Measurements from ENCODE around the gene PPP6R1.

Gene PPP6R1

DNA sequence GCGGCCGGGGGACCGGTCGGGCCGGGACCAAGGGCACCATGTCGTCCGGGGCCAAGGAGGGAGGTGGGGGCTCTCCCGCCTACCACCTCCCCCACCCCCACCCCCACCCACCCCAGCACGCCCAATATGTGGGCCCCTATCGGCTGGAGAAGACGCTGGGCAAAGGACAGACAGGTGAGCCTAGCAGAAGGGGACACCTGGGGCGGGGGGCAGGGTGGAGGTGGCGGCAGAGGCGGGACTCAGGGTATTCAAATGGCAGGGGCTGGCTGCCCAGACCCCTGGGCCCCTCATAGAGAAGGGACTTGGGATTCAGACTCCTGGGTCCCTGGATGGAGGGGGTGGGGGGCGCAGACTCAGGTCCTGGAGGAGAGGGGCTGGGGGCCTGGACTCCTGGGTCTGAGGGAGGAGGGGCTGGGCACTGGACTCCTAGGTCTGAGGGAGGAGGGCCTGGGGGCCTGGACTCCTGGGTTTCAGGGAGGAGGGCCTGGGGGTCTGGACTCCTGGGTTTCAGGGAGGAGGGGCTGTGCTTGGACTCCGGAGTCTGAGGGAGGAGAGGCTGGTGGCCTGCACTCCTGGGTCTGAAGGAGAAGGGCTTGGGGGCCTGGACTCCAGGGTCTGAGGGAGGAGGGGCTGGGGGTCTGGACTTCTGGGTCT, 25.7 kb upstream of the PPP6R1 start:
- TF ChIP-seq TAF1 (IDR thresholded peaks at IDR 0.05; ENCODE audit: low read depth) (no peak), RAD21 (IDR thresholded peaks at IDR 0.05; ENCODE audit: low read depth) (no peak), NFIC (IDR thresholded peaks at IDR 0.05) (no peak), TEAD4 (IDR thresholded peaks at IDR 0.05) (no peak), CEBPB (IDR thresholded peaks at IDR 0.05) (no peak), MAX (IDR thresholded peaks at IDR 0.05) (no peak), YY1 (IDR thresholded peaks at IDR 0.05; ENCODE audit: low read depth) (no peak), ZBTB7A (IDR thresholded peaks at IDR 0.05; ENCODE audit: low read depth) (no peak; the same call in 1 of the 2 replicates), CREB1 (IDR thresholded peaks at IDR 0.05; ENCODE audit: low read depth) (no peak), FOXM1 (IDR thresholded peaks at IDR 0.05; ENCODE audit: borderline replicate concordance, low read depth) (no peak), TCF12 (IDR thresholded peaks at IDR 0.05; ENCODE audit: low read depth) (no peak)
- TF ChIP-seq, protein P1, sequence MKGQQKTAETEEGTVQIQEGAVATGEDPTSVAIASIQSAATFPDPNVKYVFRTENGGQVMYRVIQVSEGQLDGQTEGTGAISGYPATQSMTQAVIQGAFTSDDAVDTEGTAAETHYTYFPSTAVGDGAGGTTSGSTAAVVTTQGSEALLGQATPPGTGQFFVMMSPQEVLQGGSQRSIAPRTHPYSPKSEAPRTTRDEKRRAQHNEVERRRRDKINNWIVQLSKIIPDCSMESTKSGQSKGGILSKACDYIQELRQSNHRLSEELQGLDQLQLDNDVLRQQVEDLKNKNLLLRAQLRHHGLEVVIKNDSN (IDR thresholded peaks at IDR 0.05), result no peak
- TF ChIP-seq, protein P2, sequence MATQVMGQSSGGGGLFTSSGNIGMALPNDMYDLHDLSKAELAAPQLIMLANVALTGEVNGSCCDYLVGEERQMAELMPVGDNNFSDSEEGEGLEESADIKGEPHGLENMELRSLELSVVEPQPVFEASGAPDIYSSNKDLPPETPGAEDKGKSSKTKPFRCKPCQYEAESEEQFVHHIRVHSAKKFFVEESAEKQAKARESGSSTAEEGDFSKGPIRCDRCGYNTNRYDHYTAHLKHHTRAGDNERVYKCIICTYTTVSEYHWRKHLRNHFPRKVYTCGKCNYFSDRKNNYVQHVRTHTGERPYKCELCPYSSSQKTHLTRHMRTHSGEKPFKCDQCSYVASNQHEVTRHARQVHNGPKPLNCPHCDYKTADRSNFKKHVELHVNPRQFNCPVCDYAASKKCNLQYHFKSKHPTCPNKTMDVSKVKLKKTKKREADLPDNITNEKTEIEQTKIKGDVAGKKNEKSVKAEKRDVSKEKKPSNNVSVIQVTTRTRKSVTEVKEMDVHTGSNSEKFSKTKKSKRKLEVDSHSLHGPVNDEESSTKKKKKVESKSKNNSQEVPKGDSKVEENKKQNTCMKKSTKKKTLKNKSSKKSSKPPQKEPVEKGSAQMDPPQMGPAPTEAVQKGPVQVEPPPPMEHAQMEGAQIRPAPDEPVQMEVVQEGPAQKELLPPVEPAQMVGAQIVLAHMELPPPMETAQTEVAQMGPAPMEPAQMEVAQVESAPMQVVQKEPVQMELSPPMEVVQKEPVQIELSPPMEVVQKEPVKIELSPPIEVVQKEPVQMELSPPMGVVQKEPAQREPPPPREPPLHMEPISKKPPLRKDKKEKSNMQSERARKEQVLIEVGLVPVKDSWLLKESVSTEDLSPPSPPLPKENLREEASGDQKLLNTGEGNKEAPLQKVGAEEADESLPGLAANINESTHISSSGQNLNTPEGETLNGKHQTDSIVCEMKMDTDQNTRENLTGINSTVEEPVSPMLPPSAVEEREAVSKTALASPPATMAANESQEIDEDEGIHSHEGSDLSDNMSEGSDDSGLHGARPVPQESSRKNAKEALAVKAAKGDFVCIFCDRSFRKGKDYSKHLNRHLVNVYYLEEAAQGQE (IDR thresholded peaks at IDR 0.05; ENCODE audit: low read depth), result no peak

DNA sequence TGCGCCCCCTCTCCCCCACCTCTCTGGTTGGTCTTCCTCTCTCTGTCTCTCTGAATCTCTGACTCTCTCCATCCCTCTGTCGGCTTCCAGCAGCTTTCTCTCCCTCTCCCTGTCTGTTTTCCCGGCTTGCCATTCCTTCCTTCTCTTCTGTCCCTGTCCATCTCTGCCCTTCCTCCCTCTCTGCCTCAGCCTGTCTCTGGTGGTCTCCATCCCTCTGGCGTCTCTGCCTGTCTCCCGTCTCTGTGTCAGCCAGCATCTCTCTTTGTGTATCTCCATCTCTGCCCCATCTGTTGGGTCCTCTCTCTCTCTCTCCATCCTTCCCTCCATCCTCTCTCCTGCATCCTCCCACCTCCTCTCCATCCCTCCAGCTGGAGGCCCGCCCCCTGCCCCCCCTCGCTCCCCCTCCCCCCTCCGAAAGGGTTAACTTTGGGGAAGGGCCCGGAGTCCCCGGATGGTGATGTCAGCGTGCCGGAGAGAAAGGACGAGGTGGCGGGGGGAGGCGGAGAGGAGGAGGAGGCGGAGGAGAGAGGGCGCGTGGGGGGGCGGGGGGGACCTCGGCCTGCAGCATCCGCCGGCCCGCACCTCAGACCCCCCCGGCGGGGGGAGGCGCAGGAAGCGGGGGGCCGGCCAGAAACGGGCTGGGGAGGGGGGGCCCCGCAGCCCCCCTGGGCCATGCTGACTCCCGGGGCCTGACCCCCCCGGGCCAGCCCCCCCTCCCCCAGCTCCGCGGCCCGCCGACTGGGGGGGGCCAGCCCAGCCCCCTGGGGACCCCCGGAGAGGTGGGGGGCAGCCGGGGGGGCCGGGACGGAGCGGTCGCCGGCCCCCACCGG, 24.9 kb upstream of the PPP6R1 start, which contains the start of gene BRSK1:
Gene BRSK1, plus strand, starts transcription at position 450 of the 830 bp plus-strand sequence. CDS start 446 bp downstream, outside the sequence.
- TF ChIP-seq EP300 (IDR thresholded peaks at IDR 0.05; ENCODE audit: borderline replicate concordance) (no peak), ZBTB7A (IDR thresholded peaks at IDR 0.05; ENCODE audit: low read depth) (no peak; the same call in 1 of the 2 replicates), MAX (IDR thresholded peaks at IDR 0.05) (no peak), FOXM1 (IDR thresholded peaks at IDR 0.05; ENCODE audit: borderline replicate concordance, low read depth) (no peak), EGR1 (IDR thresholded peaks at IDR 0.05) (no peak), NFIC (IDR thresholded peaks at IDR 0.05) (no peak), TEAD4 (IDR thresholded peaks at IDR 0.05) (no peak)
- TF ChIP-seq, protein P2 (IDR thresholded peaks at IDR 0.05; ENCODE audit: low read depth), result no peak
- TF ChIP-seq, protein P1 (IDR thresholded peaks at IDR 0.05), result no peak

GRCh38 chr19:55279770-55280643, 21.2 kb upstream of the PPP6R1 start, which contains the start of gene HSPBP1:
TSS of gene HSPBP1 (minus strand) at chr19:55280110. CDS start at chr19:55279608, 502 bp downstream.
- peak; percentile 99 for TF ChIP-seq YY1 (IDR thresholded peaks at IDR 0.05; ENCODE audit: low read depth)
- TF ChIP-seq, protein P2 (IDR thresholded peaks at IDR 0.05; ENCODE audit: low read depth), result no peak
- no peak for TF ChIP-seq ZBTB7A (IDR thresholded peaks at IDR 0.05; ENCODE audit: low read depth)
- 0 out of 2 replicates have a peak, but pooled peaks have one; percentile 39 for TF ChIP-seq TCF12 (IDR thresholded peaks at IDR 0.05; ENCODE audit: low read depth)
- no peak for TF ChIP-seq RAD21 (IDR thresholded peaks at IDR 0.05; ENCODE audit: low read depth)
- no peak for TF ChIP-seq TEAD4 (IDR thresholded peaks at IDR 0.05)
- TF ChIP-seq TAF1 (IDR thresholded peaks at IDR 0.05; ENCODE audit: low read depth), result peak; percentile 84
- no peak for TF ChIP-seq EP300 (IDR thresholded peaks at IDR 0.05; ENCODE audit: borderline replicate concordance)
- TF ChIP-seq, protein P1 (IDR thresholded peaks at IDR 0.05), result peak; percentile 48; the same call in 1 of the 2 replicates
- peak; percentile 63 for TF ChIP-seq EGR1 (IDR thresholded peaks at IDR 0.05)
- peak; percentile 59; the same call in 1 of the 2 replicates for TF ChIP-seq CREB1 (IDR thresholded peaks at IDR 0.05; ENCODE audit: low read depth)
- TF ChIP-seq MAX (IDR thresholded peaks at IDR 0.05), result peak; percentile 92
- TF ChIP-seq CEBPB (IDR thresholded peaks at IDR 0.05), result no peak
- TF ChIP-seq NFIC (IDR thresholded peaks at IDR 0.05), result no peak
- TF ChIP-seq FOXM1 (IDR thresholded peaks at IDR 0.05; ENCODE audit: borderline replicate concordance, low read depth), result no peak

Data from Ishikawa (cell line).